Liver (tissue), 9 donors: ENCODE measurements around the gene UQCR11. TPM values are rescaled to one million over a fixed set of nuclear protein-coding genes. Genes with fewer than 3 reads are reported as not detected.

Experiments
- DNase-seq: peaks from one replicate; pipeline ENCODE4 v3.0.0-alpha.2; 2017; ENCODE audit warnings: low spot score
- H3K27ac ChIP-seq, 2 donors: one replicate each; pipeline ENCODE4 v1.7.0; 2013; ENCODE audit warnings: inconsistent platforms in 2 of 2, low read length in 2 of 2, control low read depth in 1 of 2, low read depth in 1 of 2, mild to moderate bottlenecking in 1 of 2
- H3K27me3 ChIP-seq, 4 donors: one replicate each; pipeline versions ENCODE4 v1.6.1 to v1.7.0; 2013; ENCODE audit warnings: low read length in 3 of 4, inconsistent platforms in 1 of 4, mild to moderate bottlenecking in 1 of 4, moderate library complexity in 1 of 4; ENCODE audit not compliant: control insufficient read depth in 4 of 4, insufficient read depth in 4 of 4
- H3K36me3 ChIP-seq, 4 donors: one replicate each; pipeline versions ENCODE4 v1.6.1 to v1.7.0; 2013; ENCODE audit warnings: low read length in 3 of 4, mild to moderate bottlenecking in 3 of 4, low read depth in 1 of 4, moderate library complexity in 1 of 4; ENCODE audit not compliant: control insufficient read depth in 4 of 4, insufficient read depth in 3 of 4
- H3K4me1 ChIP-seq, 4 donors: one replicate each; pipeline versions ENCODE4 v1.6.1 to v1.7.0; 2013; ENCODE audit warnings: low read length in 3 of 4, mild to moderate bottlenecking in 3 of 4, moderate library complexity in 1 of 4; ENCODE audit not compliant: control insufficient read depth in 4 of 4, insufficient read depth in 4 of 4
- H3K4me3 ChIP-seq, 3 donors: one replicate each; pipeline versions ENCODE4 v1.6.1 to v1.7.0; 2013; ENCODE audit warnings: low read length in 3 of 3, control low read depth in 1 of 3, low read depth in 1 of 3, mild to moderate bottlenecking in 1 of 3
- H3K9ac ChIP-seq, 2 donors: one replicate each; pipeline ENCODE4 v1.7.0; 2013; ENCODE audit warnings: low read length in 2 of 2, mild to moderate bottlenecking in 2 of 2, moderate library complexity in 2 of 2, control low read depth in 1 of 2, low read depth in 1 of 2
- H3K9me3 ChIP-seq, 4 donors: one replicate each; pipeline versions ENCODE4 v1.6.1 to v1.7.0; 2013; ENCODE audit warnings: low read length in 3 of 4; ENCODE audit not compliant: control insufficient read depth in 4 of 4
- CTCF ChIP-seq: fragments of 150-350 bp; IDR thresholded peaks from 2 replicates; pipeline ENCODE4 v1.5.1; 2017; ENCODE audit warnings: improper control_type of control experiment, low read depth, low read length; ENCODE audit not compliant: missing input control
- EGR1 ChIP-seq, 2 donors: IDR thresholded peaks; 2 replicates each; pipeline ENCODE4 v1.6.1; 2016 to 2018; ENCODE audit warnings: antibody characterized with exemption in 2 of 2, low read depth in 2 of 2
- FOXA1 ChIP-seq: IDR thresholded peaks from 2 replicates; pipeline ENCODE4 v1.6.1; 2016; ENCODE audit warnings: antibody characterized with exemption
- FOXA2 ChIP-seq: IDR thresholded peaks from 2 replicates; pipeline ENCODE4 v1.6.1; 2016; ENCODE audit warnings: antibody characterized with exemption
- HNF4G ChIP-seq: IDR thresholded peaks from 2 replicates; pipeline ENCODE4 v1.6.1; 2016; ENCODE audit warnings: antibody characterized with exemption
- MAX ChIP-seq: IDR thresholded peaks from 2 replicates; pipeline ENCODE4 v1.6.1; 2016; ENCODE audit warnings: antibody characterized with exemption
- REST ChIP-seq: IDR thresholded peaks from 2 replicates; pipeline ENCODE4 v1.6.1; 2016; ENCODE audit warnings: antibody characterized with exemption, mild to moderate bottlenecking
- RXRA ChIP-seq, 2 donors: IDR thresholded peaks; 2 replicates each; pipeline ENCODE4 v1.6.1; 2017 to 2018; ENCODE audit warnings: antibody characterized with exemption in 2 of 2, mild to moderate bottlenecking in 1 of 2
- SP1 ChIP-seq: IDR thresholded peaks from 2 replicates; pipeline ENCODE4 v1.6.1; 2018; ENCODE audit warnings: antibody characterized with exemption, mild to moderate bottlenecking
- TAF1 ChIP-seq: conservative IDR thresholded peaks from 2 replicates; pipeline ENCODE4 v1.6.1; 2016; ENCODE audit warnings: antibody characterized with exemption, mild to moderate bottlenecking
- ZBTB33 ChIP-seq: IDR thresholded peaks from 2 replicates; pipeline ENCODE4 v1.6.1; 2016; ENCODE audit warnings: antibody characterized with exemption
- WGBS: extraction: QIAGEN DNeasy Blood & Tissue Kit; methylation state at CpG from one replicate; pipeline ENCODE4 v1.1.7; 2013; 5-methylcytosine and 5-hydroxymethylcytosine counted together
- polyA plus RNA-seq, 2 donors: library from polyadenylated mRNA; stranded (reverse) in 1 of 2; unstranded in 1 of 2; fragments of 200-250 nt in 1 of 2; fragments of >200 nt in 1 of 2; fragmentation: Nextera tagmentation in 1 of 2; extraction: Ambion mirVana in 1 of 2; gene quantifications; one replicate each; pipeline versions ENCODE4 v1.2.1 to v1.2.3, GENCODE V29; 2013 to 2015
- total RNA-seq, 2 donors: library from RNA; depleted of rRNA; stranded (reverse); fragments of >200 nt; gene quantifications; one replicate each; pipeline ENCODE4 v1.2.3, GENCODE V29; 2014
- donor health status: healthy.
- donor health status: healthy.
- donor health status: healthy.
- donor health status: healthy.
- donor health status: healthy.

UQCR11 gene
- total and polyA plus RNA-seq, 4 donors = 23.8 to 862 (median 82.3) TPM

GRCh38 chr19:1649706-1650649 is 44.7 kb upstream of the UQCR11 start:
- Histone ChIP-seq H3K36me3 (peaks cover 0 to 4% (median 2%) of the 10 kb centered on the region in 4 donors), H3K4me1 (peaks cover 3 to 8% (median 4%) of the 10 kb centered on the region in 4 donors), H3K9me3 (no peaks in the 10 kb centered on the region), H3K4me3 (no peak overlapping the region), H3K27me3 (no peaks in the 10 kb centered on the region), H3K27ac (no peak overlapping the region), H3K9ac (no peak overlapping the region)
- DNase-seq = no peak
- TF ChIP-seq HNF4G (no peak), ZBTB33 (no peak), FOXA1 (no peak), REST (no peak), TAF1 (no peak), RXRA (IDR thresholded peaks at IDR 0.05) (no peak)
- 95% methylated on average over 20 of the region's 20 CpGs for WGBS

GRCh38 chr19:1648920-1649541 is 43.8 kb upstream of the UQCR11 start:
- 92% methylated on average over 23 of the region's 23 CpGs for WGBS
- no peaks in the 10 kb centered on the region for H3K27me3 ChIP-seq
- peaks cover 3 to 8% (median 4%) of the 10 kb centered on the region in 4 donors for H3K4me1 ChIP-seq
- peak; percentile 86 for DNase-seq
- peaks cover 0 to 6% (median 2%) of the 10 kb centered on the region in 4 donors for H3K36me3 ChIP-seq
- no peak overlapping the region for H3K4me3 ChIP-seq
- TF ChIP-seq EGR1 (IDR thresholded peaks at IDR 0.05; ENCODE audit: low read depth in 2 of 2) (no peak), HNF4G (no peak), CTCF (no peak), MAX (no peak), FOXA2 (no peak), SP1 (no peak), RXRA (IDR thresholded peaks at IDR 0.05) (no peak)
- no peaks in the 10 kb centered on the region for H3K9me3 ChIP-seq
- H3K27ac ChIP-seq = no peak overlapping the region
- H3K9ac ChIP-seq = no peak overlapping the region
